Measurements from ENCODE around the gene PMAIP1.
"Not testable (repeated sequence)": the region's sequence is repeated elsewhere in the genome, so short reads cannot be mapped to it uniquely, and the experiment has no call there.

Gene PMAIP1

DNA sequence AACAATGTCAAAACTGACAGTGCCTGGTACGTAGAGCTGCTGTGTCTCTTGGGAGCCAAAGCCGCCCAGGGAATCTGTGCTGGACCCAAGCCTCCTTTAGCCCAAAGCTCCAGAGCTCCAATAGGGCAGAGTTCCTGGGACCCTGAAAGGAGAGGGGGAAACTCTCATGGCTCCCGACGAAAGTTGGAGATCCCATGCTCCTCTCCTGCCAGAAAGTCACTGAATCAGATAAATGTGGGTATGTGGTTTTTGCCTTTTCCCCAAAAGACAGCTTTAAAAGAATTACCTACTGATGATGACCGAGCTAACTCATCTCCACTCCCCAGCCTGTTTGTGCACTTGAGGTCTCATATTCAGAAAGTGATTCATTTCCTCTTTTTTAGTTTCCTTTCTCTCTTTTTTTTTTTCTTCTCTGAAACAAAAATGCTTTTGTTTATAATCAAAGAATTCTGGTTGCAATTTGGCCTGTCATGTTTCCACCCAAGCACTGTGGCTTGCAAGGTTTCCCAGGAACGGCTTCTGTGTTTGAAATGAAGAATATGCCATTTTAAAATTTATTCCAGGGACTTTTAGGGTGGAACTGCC lies 14.1 kb upstream of the PMAIP1 start:
- DNase-seq, result no peak

DNA sequence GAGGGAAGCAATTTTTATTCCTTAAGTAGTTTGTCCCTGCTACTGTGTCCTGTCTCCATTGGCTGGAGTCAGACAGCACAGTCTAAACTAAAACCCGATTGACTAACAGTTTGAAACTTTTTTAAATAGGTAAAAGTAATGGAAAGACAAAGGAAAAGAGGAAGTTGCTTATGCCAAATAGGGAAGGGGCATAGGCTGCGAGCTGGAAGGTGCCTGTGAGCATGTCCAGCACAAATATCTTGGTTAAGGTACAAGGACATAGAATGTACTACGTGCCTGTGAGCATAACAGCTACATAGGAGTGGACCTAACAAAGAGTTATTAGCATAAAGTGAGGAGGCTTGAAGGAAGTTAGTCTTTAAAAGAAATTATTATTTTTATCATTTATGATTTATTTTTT lies 13.4 kb upstream of the PMAIP1 start:
- DNase-seq, result not testable (repeated sequence)

DNA sequence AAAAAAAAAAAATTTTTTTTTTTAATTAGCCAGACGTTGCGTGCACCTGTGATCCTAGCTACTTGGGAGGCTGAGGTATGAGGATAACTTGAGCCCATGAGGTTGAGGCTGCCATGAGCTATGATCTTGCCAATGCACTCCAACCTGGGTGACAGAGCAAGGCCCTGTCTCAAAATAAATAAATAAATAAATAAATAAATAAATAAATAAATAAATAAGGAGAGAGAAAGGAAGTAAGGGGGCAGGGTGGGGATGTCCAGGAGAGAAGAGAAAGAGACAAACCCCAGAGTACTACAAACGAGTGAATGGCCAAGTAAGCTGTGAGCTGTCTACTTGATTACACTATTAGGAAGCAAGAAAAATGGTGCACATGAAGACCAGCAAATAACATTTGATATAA lies 7.7 kb upstream of the PMAIP1 start:
- no peak for DNase-seq

DNA sequence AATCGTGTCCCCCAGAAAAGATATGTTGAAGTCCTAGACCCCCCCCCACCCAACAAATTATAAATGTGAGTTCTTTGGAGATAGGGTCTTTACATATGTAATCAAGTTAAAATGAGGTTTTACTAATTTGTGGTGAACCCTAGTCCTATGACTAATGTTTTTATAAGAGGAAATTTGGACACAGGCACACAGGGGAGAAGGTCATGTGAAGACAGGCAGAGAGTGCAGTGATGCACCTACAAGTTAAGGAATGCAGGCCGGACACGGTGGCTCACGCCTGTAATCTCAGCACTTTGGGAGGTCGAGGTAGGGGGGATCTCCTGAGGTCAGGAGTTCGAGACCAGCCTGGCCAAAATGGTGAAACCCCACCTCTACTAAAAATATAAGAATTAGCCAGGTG lies 5.8 kb upstream of the PMAIP1 start:
- DNase-seq, result no peak

DNA sequence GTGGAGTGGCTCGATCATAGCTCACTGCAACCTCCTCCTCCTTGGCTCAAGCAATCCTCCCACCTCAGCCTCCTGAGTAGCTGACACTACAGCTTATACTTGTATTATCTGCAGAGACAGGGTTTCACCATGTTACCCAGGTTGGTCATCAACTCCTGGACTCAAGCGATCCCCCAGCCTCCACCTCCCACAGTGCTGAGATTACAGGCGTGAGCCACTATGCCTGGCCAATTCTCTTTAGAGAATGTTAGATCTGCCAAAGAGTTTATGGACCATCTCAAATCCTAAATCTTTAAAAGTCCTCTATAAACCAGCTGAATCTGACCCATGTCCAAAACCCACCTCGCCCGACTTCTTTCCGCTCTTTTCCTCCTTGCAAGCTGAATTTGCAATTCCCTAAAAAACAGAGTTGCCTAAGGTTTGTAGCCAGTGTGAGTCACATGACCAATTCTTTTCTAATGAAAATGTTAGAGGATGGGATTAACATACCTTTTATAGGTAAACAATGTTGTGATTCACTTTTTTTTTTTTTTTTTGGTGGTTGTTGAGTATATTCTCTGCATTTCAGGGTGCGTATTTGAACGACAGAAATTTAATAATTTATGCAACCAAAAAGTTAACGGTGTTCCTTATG lies 2.4 kb upstream of the PMAIP1 start:
- no peak for DNase-seq

DNA sequence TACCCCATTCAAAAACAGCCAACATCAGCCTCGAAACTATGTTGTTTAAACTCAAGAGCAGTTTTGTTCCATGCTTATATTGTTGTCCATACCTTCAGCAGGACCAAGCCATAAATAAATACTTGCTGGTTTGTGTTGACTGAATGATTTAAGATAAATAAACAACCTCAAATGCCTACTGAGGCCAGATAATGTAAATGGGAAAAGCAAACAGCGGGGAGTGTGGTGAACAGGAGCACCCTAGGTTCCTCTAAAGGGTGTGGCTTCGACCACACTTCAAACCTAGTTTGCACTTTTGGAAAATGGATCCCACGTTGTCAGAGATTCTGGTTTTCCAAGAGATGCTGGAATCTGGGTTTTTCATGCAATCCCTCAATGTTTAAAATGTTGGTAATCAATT lies 1.7 kb upstream of the PMAIP1 start:
- DNase-seq, result no peak

DNA sequence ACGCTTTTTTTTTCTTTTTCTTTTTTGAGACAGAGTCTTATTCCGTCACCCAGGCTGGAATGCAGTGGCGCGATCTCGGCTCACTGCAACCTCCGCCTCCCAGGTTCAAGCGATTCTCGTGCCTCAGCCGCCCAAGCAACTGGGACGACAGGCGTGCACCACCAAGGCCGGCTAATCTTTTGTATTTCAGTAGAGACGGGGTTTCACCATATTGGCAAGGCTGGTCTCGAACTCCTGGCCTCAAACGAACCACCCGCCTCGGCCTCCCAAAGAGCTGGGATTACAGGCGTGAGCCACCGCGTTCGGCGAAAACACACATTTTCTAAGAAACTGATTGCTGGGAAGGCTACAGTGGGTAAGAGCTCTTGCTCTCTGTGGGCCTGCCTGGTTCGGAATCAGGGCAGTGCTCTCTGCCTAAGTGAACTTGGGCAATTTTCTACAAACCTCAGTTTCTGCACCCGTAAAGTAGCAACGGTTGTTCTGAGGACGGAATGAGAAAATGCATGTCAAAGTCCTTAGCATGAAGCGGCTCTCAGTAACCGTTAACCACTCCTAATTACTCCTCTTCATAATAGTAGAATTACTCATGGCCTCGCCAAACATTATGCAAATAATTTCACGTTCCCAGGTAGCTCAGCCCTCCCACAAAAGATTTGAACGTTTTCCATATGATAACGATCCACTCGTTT lies 1.0 kb upstream of the PMAIP1 start:
- no peak for DNase-seq

DNA sequence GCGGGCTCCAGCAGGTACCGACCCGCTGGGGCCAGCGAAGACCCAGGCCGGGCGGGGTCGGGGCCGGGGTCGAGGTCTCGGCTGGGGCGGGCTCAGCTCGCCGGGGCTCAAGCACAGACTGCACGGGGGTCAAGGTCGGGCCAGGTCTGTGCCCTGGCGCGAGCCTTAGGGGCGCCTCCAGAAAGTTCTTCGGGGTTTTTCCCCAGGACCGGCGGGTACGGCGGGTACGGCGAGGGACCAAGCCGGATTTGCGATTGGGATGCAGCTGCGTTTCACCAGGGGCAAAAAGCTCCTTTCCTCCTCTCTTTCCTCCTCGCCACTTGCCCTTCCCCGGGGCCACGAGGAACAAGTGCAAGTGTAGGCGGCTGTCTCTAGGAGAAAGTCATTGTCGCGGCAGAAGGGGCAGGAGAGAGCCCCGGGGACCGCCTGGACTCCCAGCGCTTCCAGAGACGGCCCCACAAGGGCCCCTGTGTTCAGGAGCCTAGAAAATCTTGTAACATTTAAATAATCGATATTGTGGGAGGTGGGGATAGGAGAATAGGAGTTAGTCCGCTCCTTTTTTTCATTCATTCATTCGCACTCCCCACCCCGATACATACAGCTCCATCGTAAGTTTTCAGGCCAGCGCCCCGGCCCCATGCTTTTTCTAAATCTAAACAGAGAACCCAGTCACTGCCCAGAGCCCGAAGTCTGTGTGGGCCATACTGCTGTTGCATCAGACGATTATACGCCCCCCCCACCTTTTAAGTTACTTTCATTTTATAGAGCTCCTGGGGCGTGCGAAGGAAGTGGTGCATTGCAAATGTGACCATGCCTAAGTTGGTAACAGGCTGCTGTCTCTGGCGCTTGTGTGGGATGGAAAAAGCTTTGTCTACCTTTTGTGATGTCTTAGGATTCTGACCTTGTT lies 679 bp downstream of the PMAIP1 start:
- DNase-seq, result peak; percentile 55

DNA sequence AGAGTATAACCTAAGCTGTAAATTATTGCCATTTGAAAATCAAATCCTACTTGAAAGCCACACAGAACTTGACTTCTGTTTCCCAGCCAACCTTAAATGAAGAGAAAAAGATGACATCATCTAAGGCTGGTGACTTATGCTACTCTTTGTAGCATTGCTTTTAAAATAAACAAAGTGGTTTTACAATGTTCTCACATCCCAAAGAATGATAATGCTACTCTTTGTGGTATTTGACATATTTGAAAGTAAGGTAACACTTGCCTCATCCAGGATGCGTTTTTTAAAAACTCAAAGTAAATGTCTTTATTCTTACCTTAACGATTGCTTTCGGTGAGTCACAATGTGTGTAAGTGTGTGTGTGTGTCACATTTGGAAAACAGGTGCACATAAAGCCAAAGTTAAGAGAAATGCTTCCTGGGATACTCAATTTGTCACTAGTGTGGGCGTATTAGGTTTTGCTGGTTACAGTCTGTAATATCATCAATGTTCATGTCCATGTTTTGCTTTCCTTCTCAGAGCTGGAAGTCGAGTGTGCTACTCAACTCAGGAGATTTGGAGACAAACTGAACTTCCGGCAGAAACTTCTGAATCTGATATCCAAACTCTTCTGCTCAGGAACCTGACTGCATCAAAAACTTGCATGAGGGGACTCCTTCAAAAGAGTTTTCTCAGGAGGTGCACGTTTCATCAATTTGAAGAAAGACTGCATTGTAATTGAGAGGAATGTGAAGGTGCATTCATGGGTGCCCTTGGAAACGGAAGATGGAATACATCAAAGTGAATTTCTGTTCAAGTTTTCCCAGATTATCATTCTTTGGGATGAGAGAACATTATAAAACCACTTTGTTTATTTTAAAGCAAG lies 2.6 kb downstream of the PMAIP1 start:
- no peak for DNase-seq

DNA sequence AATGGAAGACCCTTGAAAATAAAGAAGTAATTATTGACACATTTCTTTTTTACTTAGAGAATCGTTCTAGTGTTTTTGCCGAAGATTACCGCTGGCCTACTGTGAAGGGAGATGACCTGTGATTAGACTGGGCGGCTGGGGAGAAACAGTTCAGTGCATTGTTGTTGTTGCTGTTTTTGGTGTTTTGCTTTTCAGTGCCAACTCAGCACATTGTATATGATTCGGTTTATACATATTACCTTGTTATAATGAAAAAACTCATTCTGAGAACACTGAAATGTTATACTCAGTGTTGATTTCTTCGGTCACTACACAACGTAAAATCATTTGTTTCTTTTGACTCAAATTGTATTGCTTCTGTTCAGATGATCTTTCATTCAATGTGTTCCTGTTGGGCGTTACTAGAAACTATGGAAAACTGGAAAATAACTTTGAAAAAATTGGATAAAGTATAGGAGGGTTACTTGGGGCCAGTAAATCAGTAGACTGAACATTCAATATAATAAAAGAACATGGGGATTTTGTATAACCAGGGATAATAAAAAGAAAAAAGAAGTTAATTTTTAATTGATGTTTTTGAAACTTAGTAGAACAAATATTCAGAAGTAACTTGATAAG lies 3.3 kb downstream of the PMAIP1 start:
- DNase-seq, result no peak

DNA sequence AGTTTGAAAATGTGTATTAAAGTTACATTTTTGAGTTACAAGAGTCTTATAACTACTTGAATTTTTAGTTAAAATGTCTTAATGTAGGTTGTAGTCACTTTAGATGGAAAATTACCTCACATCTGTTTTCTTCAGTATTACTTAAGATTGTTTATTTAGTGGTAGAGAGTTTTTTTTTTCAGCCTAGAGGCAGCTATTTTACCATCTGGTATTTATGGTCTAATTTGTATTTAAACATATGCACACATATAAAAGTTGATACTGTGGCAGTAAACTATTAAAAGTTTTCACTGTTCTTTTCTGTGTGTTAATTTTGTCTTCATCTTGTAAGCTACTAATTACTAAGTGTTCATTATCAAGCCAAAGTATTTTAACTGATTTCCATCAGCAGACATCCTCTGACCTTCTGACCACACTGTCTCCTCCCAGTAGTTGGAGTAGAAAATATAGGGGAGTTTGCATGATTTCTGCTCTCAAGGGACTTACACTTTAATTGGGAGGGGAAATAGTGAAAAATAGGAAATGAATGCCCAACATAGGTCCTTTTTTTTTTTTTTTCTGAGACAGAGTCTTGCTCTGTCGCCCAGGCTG lies 4.3 kb downstream of the PMAIP1 start:
- DNase-seq, result no peak

DNA sequence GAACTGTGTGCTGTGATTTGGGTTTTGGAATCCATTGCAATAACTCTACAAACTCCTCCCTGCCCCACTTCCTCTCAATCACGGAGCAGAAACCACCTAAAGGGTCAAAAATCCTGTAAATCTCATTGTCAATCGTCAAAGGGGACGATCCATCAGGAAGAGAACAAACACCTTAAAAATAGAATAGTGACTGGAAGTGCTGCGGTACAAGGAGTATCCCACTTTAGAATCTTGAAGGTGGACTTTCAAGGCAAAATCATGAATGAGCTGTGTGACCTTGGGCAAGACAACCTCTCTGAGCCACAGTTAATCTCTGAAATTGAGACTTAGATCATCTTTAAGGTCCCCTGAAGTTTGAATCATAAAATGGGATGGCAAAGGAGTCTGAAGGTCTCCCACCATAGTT lies 5.9 kb downstream of the PMAIP1 start:
- no peak for DNase-seq

DNA sequence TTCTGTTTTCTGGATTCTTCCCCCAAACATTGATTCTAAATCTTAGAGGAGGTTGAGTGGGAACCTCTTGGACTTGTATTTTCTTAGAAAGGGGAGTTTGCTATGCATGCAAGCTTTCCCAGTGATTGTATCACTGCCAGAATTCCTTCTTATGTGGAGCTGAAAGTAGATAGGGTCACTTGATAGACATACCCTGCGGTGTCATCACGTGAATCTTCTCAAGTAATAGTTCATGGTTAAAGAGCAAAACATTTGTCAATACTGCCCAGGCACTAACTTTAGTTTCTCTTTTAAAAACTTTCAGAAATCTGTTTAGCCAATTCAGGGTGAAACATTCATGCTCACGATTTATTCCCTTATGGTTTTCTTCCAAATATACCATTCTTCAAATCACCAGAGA lies 6.4 kb downstream of the PMAIP1 start:
- DNase-seq, result no peak

DNA sequence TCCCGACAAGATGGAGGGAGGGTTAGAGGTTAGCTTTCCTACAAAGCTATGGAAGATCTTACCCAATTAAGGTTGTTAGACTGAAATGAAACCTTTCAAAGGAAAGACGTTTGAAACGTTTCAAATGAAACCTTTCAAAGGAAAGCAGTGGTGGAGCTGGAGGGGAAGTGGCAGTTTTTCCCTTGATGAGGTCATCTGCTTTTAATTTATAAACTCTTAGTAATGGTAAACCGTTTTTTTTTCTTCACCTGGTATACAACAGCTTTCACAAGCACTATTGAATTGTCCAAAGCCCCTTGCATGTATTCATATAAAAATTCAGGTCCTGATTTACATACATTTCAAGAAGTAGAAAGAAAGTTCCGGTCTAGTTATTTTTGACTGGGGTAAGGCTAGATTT lies 7.4 kb downstream of the PMAIP1 start:
- DNase-seq, result no peak

DNA sequence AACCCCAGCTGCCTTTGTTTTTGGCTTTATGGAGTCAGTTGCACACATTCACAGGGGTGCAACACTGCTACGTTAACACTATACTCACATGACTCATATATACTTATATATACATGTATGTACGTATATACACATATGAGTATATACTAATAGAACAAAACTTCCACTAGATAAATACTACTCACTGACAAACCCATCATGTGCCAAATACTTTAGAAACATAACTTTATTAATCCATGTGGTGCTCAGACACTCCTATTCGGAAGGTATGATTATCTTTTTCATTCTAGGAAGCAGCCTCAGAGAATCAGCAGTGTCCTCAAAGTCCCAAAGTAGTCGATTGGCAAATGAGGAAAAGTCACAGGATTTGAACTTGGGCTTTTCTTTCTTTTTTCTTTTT lies 7.9 kb downstream of the PMAIP1 start:
- no peak for DNase-seq

DNA sequence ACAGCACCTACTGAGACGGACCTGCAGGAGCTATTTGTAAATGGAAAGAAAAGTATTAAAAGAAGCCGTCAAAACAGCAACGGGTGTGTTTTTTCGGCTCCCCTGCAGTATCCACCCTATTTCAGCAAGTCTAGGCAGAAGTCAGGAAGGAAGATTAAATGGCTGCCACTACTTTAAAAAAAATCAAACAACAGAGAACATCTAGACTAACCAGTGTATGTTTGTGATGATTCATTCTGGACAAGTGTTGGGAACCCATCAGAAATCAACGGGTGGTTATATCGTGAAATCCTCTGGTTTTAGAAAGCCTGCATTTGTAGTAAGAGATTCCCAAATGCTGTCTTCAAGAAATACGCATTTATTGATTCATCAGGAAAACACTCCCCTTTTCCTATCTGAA lies 9.0 kb downstream of the PMAIP1 start:
- no peak for DNase-seq

DNA sequence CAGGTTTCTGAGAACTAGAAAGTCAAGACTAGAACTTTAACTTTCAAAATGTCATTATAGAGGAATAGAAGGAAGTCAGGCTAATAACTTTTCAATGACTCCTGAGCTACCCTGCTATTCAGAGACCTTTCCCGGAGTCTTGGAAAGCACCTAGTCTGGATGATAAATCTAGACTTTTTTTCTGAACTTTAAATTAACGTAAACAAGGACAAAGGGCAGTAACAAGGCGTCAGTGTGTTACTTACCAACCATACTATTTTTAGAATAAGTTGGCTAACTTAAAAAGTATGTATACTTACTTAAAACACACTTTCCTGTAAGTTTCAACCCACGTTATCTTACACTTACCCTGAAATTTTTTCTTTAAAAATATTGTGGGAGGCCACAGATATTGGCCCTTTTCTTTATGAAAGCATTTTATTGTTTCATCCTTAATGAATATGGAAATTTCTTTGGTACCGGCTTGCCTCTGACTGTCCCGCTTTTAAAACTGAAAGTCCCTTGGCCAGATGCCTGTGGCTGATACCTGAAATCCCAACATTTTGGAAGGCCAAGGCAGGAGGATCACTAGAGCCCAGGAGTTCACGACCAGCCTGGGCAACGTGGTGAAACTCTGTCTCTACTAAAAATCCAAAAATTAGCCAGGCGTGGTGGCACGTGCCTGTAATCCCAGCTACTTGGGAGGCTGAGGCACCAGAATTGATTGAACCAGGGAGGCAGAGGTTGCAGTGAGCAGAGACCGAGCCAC lies 9.7 kb downstream of the PMAIP1 start:
- DNase-seq, result no peak

DNA sequence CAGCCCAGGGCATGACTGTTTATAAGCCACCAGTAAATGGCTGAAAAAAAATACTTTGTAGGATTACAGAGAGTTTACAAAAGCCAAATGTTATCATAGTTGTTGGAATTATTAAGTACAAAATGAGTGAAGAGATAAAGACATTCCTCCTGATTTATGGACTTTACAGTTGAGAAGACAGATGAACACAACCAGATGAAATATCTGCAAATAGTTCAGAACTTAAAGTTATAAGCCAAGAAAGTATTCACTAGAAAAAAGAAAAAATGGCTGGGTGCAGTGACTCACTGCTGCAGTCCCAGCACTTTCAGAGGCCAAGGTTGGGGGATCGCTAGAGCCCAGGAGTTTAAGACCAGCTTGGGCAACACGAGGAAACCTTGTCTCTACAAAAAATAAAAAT lies 11.2 kb downstream of the PMAIP1 start:
- no peak for DNase-seq

DNA sequence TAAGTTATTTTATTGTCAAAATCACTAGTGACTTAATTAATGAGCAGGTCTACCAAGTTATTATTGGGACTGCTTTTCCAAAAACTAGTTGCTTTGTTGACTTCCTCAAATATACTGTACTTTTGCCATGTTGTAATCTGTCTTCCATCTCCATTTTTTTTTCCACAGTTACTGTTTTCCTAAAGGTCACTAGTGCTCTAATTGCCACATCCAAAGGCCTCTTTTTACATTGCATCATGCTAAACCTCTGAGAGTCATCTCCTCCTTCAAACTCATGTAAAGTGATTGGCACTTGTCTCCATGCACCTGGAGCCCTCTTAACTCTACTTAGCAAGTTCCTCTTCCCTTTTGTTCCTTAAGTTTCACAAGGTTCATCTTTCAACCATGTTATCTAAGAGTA lies 11.8 kb downstream of the PMAIP1 start:
- DNase-seq, result no peak

DNA sequence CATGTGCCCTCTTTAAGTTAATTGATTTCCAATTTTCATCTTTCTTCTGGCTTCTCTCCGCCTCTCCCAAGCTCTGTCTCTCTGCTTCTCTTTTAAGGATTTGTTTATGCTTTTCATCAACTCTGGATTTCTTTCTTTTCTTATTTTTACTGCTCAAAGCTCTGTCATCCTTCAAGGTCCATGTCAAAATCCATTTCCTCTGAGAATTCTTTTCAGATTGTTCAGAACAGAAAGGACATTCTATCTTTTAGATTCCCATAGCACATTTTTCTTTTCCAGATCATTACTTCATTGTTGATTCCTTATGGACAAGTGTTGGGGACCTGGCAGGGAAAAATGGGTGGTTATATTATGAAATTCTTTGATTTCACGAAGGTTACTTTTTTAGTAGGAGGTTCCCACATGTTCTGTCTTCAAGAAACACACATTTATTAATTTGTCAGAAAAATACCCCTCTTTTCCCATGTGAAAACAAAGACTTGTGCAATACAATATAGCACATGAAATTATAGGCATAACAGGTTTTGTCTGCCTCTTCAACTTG lies 12.3 kb downstream of the PMAIP1 start:
- no peak for DNase-seq

DNA sequence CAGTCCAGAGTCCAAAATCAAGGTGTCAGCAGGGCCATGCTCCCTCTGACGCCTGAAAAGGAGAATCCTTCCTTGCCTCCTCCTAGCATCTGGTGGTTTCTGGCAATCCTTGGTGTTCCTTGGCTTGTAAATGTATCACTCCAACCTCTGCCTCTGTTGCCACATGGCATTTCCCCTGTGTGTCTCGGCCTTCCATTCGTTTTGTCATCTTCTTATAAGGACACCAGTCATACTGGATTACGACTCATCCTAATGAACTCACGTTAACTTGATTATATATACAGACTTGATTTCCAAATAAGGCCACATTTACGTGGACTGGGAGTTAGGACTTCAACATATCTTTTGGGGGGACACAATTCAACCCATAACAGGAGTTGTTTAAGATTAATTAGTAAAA lies 15.8 kb downstream of the PMAIP1 start:
- DNase-seq, result no peak

All from activated T-cell treated with anti-CD3 and anti-CD28 coated beads, Interleukin-2, amount 50 U/mL, for 1 hour (primary cell).